ENCODE data around the gene DPH6.
"Not testable (repeated sequence)": the region's sequence is repeated elsewhere in the genome, so short reads cannot be mapped to it uniquely, and the experiment has no call there.

DPH6 gene

DNA sequence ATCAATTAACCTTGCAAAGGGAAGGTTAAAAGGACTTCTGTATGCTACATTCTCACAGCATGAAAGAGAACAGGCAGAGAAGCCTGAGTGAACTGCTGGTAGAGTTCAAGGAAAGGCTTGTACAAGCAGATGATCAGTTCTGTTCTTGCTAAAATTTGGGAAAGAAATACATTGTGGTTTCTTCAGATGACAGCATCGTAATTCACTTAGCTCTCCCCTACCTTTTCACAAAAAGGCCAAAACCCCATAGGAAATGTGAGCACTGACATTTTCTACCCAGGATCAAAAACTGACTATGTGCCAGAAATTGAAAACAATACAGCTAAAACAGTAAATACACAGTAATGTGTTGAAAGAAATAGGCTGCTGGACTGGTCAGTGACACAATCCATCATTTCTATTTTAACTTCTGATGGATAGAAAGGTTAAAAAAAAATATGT is 216.4 kb downstream of the DPH6 start:
- DNase-seq (ENCODE audit: low spot score) = no peak

- not testable (repeated sequence) for DNase-seq (ENCODE audit: low spot score)
These were observed 217.1 kb downstream of the DPH6 start for GRCh38 chr15:35328836-35329235.

DNA sequence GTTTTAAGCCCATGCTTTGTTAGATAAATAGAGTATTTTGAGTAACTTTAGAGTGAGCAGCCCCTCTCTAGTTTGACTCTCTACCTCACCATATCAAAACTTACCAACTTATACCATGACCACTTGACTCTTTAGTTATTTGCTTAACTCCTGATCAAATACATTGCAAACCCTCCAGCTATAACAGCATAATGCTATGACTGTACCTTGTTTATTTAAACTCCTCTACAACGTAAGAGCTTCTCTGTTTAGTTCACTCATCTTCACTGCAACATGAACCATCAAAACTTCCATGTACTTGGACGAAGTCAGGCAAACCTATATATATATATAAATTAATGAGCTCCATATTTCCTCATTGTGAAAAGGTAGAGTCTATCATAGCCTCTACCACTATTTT is 218.2 kb downstream of the DPH6 start:
- DNase-seq (ENCODE audit: low spot score) = no peak

DNA sequence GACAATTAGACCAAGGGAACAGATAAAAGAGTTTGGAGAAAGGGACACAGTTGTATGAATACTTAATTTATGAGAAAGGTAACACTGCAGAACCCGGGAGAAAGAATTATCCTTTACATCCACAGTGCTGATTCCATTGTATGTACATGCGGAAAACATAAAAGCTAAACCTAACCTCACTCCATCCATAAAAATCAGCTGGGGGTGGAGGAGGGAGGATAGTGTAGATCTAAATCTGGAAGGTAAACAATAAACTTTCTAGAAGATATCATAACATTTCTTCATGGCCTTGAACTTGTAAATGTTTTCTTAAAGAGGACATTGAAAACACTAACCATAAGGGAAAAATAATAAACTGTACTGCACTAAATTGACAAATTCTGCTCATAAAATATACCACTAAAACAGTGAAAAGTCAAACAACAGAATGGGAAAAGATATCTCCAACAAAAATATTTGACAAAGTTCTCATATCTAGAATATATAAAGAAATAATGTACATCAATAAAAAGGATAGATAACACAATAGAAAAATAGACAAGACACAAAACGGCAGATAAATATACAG is 220.5 kb downstream of the DPH6 start:
- DNase-seq (ENCODE audit: low spot score) = no peak

DNA sequence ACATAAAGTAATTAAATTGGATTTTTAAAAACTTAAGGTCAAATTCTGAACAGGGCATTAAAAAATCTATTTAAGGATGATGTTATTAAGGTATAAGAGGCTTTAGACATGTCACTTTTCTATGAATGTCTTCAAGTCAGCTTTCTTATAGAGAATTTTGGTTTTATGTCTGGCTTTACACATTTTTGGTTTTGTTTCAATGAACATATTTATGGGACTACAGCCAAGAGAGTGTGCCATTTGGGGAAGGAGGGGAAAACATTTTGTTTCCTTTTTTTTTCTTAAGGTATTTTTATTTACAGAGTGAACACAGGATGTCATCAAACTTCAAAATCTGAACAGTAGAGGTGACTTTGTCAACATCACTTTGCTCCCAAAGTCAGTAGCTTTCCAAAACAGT is 222.8 kb downstream of the DPH6 start:
- DNase-seq (ENCODE audit: low spot score) = no peak

- no peak for DNase-seq (ENCODE audit: low spot score)
These were observed 224.0 kb downstream of the DPH6 start for GRCh38 chr15:35321926-35322325.

DNA sequence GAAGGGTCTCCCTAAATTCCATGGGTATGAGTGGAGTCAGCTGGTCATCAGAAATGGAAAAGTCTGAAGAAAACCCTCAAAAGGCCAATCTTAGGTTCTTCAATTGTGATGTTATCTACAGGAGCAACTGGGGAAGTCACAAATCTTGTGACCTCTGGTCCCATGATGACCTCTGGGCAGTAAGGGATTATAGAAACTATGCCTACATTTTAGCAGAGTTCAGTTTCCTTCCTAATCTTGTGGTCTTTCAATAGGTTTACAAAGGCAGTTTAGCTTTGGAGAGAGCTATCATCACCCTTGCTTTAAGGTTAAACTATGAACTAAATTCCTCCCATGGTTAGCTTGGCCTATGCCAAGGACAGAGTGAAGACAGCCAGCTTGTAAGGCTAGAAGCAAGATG is 225.1 kb downstream of the DPH6 start:
- no peak for DNase-seq (ENCODE audit: low spot score)

Data from activated CD4-positive, alpha-beta T cell treated with anti-CD3 and anti-CD28 coated beads, Interleukin-2, Interleukin-4, amounts not matched to agents 100 ng/mL and 50 ng/mL, durations not matched to agents 16 hours and 8 hours (primary cell).